SKM-1 treated with dmso at 0.1 percent for 144 hours (cell line): Measurements from ENCODE around the gene L3MBTL1.
"Not testable (repeated sequence)": the region's sequence is repeated elsewhere in the genome, so short reads cannot be mapped to it uniquely, and the experiment has no call there.

Source experiments
- DNase-seq: peaks from one replicate; lab custom pipeline; 2025; ENCODE audit not compliant: unreplicated experiment; lab: John Stamatoyannopoulos, UW

The L3MBTL1 gene

GRCh38 chr20:43502021-43502420 is 5.5 kb upstream of the L3MBTL1 start:
- DNase-seq, result not testable (repeated sequence)

GRCh38 chr20:43506238-43506637 is 1.3 kb upstream of the L3MBTL1 start:
- no peak for DNase-seq

- DNase-seq, result no peak
Measured at GRCh38 chr20:43508106-43508505, 609 bp downstream of the L3MBTL1 start.

GRCh38 chr20:43508604-43509040 is 1.1 kb downstream of the L3MBTL1 start:
- no peak for DNase-seq

GRCh38 chr20:43511879-43512278 is 4.4 kb downstream of the L3MBTL1 start:
- no peak for DNase-seq

GRCh38 chr20:43513372-43513930 is 6.0 kb downstream of the L3MBTL1 start:
- no peak for DNase-seq

- DNase-seq, result peak; percentile 98
Measured at GRCh38 chr20:43513931-43514647, 6.6 kb downstream of the L3MBTL1 start.

- no peak for DNase-seq
Measured at GRCh38 chr20:43514648-43514999, 7.1 kb downstream of the L3MBTL1 start.

GRCh38 chr20:43515628-43516027 is 8.1 kb downstream of the L3MBTL1 start:
- no peak for DNase-seq

- no peak for DNase-seq
Measured at GRCh38 chr20:43516251-43516824, 8.8 kb downstream of the L3MBTL1 start.

GRCh38 chr20:43520074-43520630 is 12.7 kb downstream of the L3MBTL1 start:
- DNase-seq, result no peak

GRCh38 chr20:43525021-43525420 is 17.5 kb downstream of the L3MBTL1 start:
- no peak for DNase-seq

- DNase-seq, result no peak
Measured at GRCh38 chr20:43528258-43528875, 20.9 kb downstream of the L3MBTL1 start.

- DNase-seq, result no peak
Measured at GRCh38 chr20:43529051-43529450, 21.6 kb downstream of the L3MBTL1 start.

- DNase-seq, result no peak
Measured at GRCh38 chr20:43529457-43530153, 22.1 kb downstream of the L3MBTL1 start.

GRCh38 chr20:43530321-43531090 is 23.0 kb downstream of the L3MBTL1 start:
- no peak for DNase-seq

GRCh38 chr20:43531091-43531443 is 23.6 kb downstream of the L3MBTL1 start:
- no peak for DNase-seq

- no peak for DNase-seq
Measured at GRCh38 chr20:43532416-43533055, 25.0 kb downstream of the L3MBTL1 start.

- no peak for DNase-seq
Measured at GRCh38 chr20:43533060-43533459, 25.6 kb downstream of the L3MBTL1 start.

GRCh38 chr20:43534016-43534415 is 26.5 kb downstream of the L3MBTL1 start:
- no peak for DNase-seq
